ENCODE data around the gene PTPRG.
A peak's percentile ranks its signal among the peaks of the same experiment; 100 is the strongest.

PTPRG gene

GRCh38 chr3:62225051-62225450, 663.7 kb downstream of the PTPRG start:
- no peak for DNase-seq

GRCh38 chr3:62226601-62227339, 665.4 kb downstream of the PTPRG start:
- no peak for DNase-seq

GRCh38 chr3:62228467-62228866, 667.1 kb downstream of the PTPRG start:
- no peak for DNase-seq

GRCh38 chr3:62229211-62229610, 667.8 kb downstream of the PTPRG start:
- no peak for DNase-seq

GRCh38 chr3:62229908-62230307, 668.5 kb downstream of the PTPRG start:
- DNase-seq, result no peak

- DNase-seq, result no peak
These were observed 671.7 kb downstream of the PTPRG start for GRCh38 chr3:62233065-62233464.

GRCh38 chr3:62236016-62236415, 674.6 kb downstream of the PTPRG start:
- DNase-seq, result no peak

GRCh38 chr3:62237286-62237948, 676.0 kb downstream of the PTPRG start:
- DNase-seq, result no peak

GRCh38 chr3:62238003-62238402, 676.6 kb downstream of the PTPRG start:
- DNase-seq, result peak; percentile 75

- no peak for DNase-seq
These were observed 677.1 kb downstream of the PTPRG start for GRCh38 chr3:62238431-62238830.

GRCh38 chr3:62241279-62241678, 679.9 kb downstream of the PTPRG start:
- no peak for DNase-seq

- DNase-seq, result no peak
These were observed 681.6 kb downstream of the PTPRG start for GRCh38 chr3:62242831-62243509.

GRCh38 chr3:62246094-62246493, 684.7 kb downstream of the PTPRG start:
- DNase-seq, result no peak

- DNase-seq, result no peak
These were observed 685.6 kb downstream of the PTPRG start for GRCh38 chr3:62246985-62247384.

- no peak for DNase-seq
These were observed 687.5 kb downstream of the PTPRG start for GRCh38 chr3:62248734-62249483.

GRCh38 chr3:62249484-62249776, 688.1 kb downstream of the PTPRG start:
- no peak for DNase-seq

- no peak for DNase-seq
These were observed 688.6 kb downstream of the PTPRG start for GRCh38 chr3:62249855-62250543.

GRCh38 chr3:62252438-62253157, 691.2 kb downstream of the PTPRG start:
- DNase-seq, result no peak

GRCh38 chr3:62253971-62254370, 692.6 kb downstream of the PTPRG start:
- DNase-seq, result no peak

GRCh38 chr3:62255758-62256157, 694.4 kb downstream of the PTPRG start:
- no peak for DNase-seq

- no peak for DNase-seq
These were observed 698.6 kb downstream of the PTPRG start for GRCh38 chr3:62259924-62260323.

GRCh38 chr3:62260655-62261054, 699.3 kb downstream of the PTPRG start:
- DNase-seq, result no peak

All from MV-4-11 (cell line).